Kidney capillary endothelial cell (primary cell): ENCODE results near the gene FCRL1.

ENCODE experiments used
- DNase-seq: peaks from one replicate; pipeline ENCODE4 v3.0.0-alpha.2; 2018; ENCODE audit warnings: low spot score

Gene FCRL1

GRCh38 chr1:157799996-157800395 lies 19.9 kb downstream of the FCRL1 start:
- DNase-seq = no peak

GRCh38 chr1:157798211-157798610 lies 21.7 kb downstream of the FCRL1 start:
- no peak for DNase-seq

GRCh38 chr1:157785248-157785647 lies 34.7 kb downstream of the FCRL1 start:
- no peak for DNase-seq

- DNase-seq = no peak
Observed at GRCh38 chr1:157784801-157785200, 35.1 kb downstream of the FCRL1 start.

- DNase-seq = no peak
Observed at GRCh38 chr1:157782931-157783330, 37.0 kb downstream of the FCRL1 start.

- DNase-seq = no peak
Observed at GRCh38 chr1:157781048-157781447, 38.9 kb downstream of the FCRL1 start.

GRCh38 chr1:157776971-157777391 lies 42.9 kb downstream of the FCRL1 start, which contains the start of gene FCRL2:
Gene FCRL2, minus strand, starts transcription at chr1:157777132. Its CDS starts 59 bp downstream, at chr1:157777073.
- DNase-seq = no peak

GRCh38 chr1:157775101-157775870 lies 44.6 kb downstream of the FCRL1 start:
- DNase-seq = no peak

GRCh38 chr1:157774412-157774811 lies 45.5 kb downstream of the FCRL1 start:
- DNase-seq = no peak

GRCh38 chr1:157773493-157774350 lies 46.2 kb downstream of the FCRL1 start:
- DNase-seq = no peak

- no peak for DNase-seq
Observed at GRCh38 chr1:157771661-157772425, 48.1 kb downstream of the FCRL1 start.

- no peak for DNase-seq
Observed at GRCh38 chr1:157770442-157771043, 49.4 kb downstream of the FCRL1 start.

GRCh38 chr1:157766792-157767191 lies 53.1 kb downstream of the FCRL1 start:
- no peak for DNase-seq

GRCh38 chr1:157758018-157758417 lies 61.9 kb downstream of the FCRL1 start:
- DNase-seq = no peak

GRCh38 chr1:157753611-157754010 lies 66.3 kb downstream of the FCRL1 start:
- no peak for DNase-seq

- DNase-seq = no peak
Observed at GRCh38 chr1:157751283-157751682, 68.6 kb downstream of the FCRL1 start.

GRCh38 chr1:157748262-157748817 lies 71.6 kb downstream of the FCRL1 start:
- DNase-seq = no peak
